ENCODE data around the gene MYO10.
"Not testable (repeated sequence)": the region's sequence is repeated elsewhere in the genome, so short reads cannot be mapped to it uniquely, and the experiment has no call there.

MYO10 gene

DNA sequence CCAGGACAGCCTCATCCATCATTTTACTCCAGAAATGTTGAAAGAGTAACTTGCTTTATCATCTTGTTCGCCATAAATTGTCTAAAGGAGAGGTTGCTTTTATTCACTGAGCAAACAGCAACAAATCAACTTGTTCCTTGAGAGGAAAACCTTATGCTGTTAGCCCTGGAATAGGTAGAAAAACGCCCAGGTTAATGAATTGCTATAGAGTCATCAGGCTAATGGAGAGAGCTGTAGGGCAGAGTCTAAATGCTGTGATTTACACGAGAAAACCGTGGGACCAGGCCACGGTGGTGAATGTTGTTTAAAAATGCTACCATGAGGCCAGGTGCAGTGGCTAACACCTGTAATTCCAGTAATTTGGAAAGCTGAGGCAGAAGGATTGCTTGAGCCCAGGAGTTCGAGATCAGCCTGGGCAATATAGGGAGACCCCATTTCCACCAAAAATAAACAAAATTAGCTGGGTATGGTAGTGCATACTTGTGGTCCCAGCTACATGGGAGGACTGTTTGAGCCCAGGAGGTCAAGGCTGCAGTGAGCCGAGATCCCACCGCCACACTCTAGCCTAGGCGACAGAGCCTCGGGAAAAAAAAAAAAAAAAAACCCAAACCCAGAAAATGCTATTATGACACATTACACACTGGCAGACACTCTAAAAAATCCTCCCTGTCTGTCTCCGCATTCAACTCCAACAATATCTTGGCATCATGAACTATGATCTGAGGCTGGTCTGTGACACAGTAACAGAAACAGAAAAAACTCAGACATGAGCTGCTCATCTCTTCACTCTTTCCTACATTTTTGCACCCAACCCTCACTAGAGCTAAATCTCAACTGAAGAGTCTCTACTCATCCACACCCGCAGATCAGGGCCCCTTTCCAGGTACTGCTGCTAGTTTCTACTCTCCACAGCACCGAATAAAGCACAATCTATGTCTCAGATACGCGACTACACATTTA, 200.7 kb downstream of the MYO10 start:
- DNase-seq: no peak

DNA sequence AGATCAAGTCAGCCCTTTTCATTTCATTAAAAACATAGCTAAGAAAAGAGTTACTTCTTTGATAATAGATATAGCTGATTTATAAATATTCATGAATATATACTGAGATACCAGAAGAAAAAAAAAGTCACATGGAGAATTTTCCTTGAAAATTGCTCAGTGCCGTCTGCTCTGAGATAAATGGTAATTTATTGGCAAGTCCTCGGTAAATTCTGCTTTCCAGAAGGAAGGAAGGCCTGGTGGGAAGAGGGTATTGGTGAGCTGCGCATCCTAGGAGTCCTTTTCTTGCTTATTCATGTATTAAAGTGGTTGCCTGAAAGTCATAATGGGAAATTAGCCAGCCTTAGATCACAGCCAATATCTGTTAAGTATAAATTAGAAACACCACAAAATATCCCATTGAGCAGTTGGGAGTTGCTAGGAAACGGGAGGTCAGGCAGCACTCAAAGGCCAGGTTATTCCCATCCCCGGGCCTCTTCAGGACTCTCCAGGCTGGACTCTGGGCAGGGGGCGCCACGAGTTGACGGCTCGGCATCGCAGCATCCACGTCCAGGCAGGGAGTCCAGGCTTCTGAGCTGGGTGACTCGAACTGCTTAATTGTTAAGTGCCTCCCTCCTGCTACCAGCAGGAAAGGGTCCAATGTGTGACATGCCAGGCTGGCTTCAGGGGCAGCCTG, 202.6 kb downstream of the MYO10 start:
- DNase-seq: no peak

GRCh38 chr5:16732356-16732755, 203.7 kb downstream of the MYO10 start:
- DNase-seq: no peak

- no peak for DNase-seq
These were observed 208.2 kb downstream of the MYO10 start for GRCh38 chr5:16727755-16728325.

GRCh38 chr5:16726538-16726946, 209.5 kb downstream of the MYO10 start:
- DNase-seq: no peak

GRCh38 chr5:16725575-16725974, 210.5 kb downstream of the MYO10 start:
- DNase-seq: no peak

DNA sequence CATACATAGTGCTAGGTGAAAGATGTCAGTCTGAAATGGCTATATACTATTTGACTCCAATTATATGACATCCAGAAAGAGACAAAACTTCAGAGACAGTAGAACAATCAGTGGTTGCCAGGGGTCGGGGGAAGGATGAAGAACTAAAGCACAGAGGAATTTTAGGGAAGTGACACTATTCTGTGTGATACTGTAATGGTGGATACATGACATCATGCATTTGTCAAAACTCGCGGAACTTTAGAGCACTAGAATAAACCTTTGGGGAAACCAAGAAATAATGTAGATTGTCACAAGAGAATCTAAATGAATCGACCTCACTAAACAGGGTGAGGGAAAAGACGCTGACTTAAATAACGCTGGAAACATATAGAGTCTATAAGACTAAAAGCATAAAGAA, 212.3 kb downstream of the MYO10 start:
- no peak for DNase-seq

- DNase-seq: no peak
These were observed 214.0 kb downstream of the MYO10 start for GRCh38 chr5:16722097-16722495.

GRCh38 chr5:16721151-16722096, 214.7 kb downstream of the MYO10 start:
- DNase-seq: no peak

DNA sequence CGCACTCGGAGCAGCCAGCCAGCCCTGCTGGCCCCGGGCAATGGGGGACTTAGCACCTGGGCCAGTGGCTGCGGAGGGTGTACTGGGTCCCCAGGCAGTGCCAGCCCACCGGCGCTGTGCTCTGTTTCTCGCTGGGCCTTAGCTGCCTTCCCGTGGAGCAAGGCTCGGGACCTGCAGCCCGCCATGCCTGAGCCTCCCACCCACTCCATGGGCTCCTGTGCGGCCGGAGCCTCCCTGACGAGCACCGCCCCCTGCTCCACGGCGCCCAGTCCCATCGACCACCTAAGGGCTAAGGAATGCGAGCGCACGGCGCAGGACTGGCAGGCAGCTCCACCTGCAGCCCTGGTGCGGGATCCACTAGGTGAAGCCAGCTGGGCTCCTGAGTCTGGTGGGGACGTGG, 218.1 kb downstream of the MYO10 start:
- not testable (repeated sequence) for DNase-seq

GRCh38 chr5:16713386-16713928, 222.6 kb downstream of the MYO10 start:
- no peak for DNase-seq

DNA sequence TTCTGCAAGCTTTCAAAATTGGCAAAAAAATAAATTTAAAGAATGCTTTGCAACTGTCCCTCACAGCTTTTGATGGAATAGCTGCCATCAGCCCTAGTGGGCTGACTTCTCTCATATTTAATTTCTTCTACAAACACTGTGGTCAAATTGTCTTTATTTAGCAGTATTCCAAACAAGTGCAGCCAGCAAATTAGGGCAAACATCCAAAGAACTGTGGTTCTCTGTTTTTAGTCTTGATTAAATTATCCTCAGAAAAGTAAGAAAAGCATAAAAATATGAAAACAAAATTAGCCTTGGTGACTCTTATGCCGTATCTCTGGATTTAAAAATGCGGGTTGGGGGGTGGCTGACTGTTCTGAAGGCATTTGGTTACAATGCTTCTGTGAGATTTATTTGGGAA, 223.5 kb downstream of the MYO10 start:
- DNase-seq: no peak

DNA sequence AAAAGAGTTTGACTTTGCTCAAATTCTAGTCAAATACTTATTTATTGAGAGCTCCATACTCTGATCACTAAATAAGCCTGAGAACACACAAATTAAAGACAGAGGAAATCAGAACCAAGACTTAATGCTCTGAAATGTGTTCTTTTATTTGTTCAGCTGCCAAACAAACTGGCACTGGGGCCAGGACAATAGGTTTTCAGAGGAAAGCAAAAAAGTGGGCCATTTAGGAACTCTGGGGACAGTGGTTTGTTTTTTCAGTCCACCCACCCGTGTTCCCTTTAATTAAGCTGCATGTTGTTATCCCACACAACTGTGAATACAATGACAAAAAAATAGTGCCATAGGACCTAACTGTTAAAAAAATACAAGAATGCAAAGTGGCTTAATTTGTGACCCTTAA, 223.9 kb downstream of the MYO10 start:
- DNase-seq: no peak

DNA sequence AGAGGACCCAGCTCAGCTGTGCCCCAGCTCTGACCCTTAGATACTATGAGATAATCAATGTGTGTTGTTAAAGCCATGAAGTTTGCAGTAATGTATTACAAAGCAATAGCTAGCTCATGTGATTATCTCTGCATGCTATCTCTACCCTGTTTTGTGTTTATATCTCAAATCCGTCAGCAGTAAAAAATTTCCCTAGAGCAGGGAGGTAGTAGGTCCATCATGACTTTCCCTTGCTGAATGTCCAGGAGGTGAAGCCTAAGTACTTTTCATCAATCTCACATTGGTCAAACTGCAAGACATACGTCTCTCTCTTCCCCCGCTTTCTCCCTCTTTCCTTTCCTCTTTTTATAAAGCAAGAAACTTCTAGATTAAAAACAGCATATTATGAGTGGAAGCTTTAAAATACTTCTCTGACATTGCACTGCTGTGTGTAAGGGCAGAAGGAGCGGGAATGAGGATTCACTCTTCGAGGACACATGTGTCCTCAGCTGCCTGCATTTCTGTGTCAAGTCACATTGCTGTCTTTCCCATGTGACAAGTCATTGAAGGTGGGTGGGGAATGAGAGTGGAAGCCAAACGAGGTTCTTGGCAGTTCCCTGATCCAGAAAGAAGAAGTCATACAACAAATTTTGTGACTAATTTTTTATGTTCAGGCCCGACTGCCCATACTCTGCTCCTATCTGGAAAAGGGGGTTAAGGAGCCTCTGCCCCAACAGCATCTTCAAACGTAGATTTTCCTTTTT, 226.2 kb downstream of the MYO10 start:
- DNase-seq: no peak

DNA sequence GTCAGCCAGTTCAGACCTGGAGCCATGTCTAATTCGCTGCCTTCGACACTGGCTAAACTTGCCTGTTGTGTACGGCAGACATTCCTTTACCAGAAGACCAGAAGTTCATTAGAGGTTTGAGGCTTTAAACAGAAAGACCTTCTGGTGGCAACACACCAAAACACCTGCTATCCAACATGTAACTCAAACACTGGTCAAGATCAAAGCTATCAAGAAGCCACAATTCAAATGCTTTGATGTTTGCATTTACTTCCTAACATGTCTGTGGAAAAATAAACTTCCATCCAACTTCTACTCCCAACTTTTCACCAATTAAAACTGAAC, 228.3 kb downstream of the MYO10 start:
- DNase-seq: no peak

DNA sequence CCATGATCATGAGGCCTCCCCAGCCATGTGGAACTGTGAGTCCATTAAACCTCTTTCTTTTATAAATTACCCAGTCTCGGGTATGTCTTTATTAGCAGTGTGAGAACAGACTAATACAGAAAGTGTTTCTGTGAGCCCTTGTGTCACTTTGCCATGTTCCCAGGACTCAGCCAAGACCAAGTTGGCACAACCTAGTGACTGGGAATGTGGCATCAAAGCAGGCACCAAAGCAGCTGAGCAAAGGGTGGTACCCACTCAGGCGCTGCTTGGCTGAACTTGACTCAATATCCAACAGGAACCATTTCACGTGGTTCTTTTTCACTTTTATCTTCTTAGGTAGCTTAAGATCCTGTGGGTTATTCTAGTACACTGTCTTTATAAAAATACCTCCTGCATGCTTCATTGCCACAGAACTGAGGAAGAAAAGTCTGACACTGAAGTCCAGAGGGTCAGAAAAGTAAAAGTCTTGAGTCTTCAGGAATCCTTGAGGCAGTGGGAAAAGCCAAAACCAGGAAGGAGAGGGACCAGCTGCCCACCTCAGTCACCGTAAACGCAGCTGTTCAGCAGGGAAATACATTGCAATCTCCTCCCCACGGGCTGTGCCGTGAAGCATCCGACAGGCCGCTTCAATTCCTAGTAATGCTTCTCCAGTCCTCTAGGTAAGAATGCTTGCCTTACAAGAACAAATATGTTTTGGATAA, 228.8 kb downstream of the MYO10 start:
- no peak for DNase-seq

GRCh38 chr5:16704945-16705344, 231.1 kb downstream of the MYO10 start:
- DNase-seq: no peak

- DNase-seq: no peak
These were observed 233.1 kb downstream of the MYO10 start for GRCh38 chr5:16702964-16703363.

DNA sequence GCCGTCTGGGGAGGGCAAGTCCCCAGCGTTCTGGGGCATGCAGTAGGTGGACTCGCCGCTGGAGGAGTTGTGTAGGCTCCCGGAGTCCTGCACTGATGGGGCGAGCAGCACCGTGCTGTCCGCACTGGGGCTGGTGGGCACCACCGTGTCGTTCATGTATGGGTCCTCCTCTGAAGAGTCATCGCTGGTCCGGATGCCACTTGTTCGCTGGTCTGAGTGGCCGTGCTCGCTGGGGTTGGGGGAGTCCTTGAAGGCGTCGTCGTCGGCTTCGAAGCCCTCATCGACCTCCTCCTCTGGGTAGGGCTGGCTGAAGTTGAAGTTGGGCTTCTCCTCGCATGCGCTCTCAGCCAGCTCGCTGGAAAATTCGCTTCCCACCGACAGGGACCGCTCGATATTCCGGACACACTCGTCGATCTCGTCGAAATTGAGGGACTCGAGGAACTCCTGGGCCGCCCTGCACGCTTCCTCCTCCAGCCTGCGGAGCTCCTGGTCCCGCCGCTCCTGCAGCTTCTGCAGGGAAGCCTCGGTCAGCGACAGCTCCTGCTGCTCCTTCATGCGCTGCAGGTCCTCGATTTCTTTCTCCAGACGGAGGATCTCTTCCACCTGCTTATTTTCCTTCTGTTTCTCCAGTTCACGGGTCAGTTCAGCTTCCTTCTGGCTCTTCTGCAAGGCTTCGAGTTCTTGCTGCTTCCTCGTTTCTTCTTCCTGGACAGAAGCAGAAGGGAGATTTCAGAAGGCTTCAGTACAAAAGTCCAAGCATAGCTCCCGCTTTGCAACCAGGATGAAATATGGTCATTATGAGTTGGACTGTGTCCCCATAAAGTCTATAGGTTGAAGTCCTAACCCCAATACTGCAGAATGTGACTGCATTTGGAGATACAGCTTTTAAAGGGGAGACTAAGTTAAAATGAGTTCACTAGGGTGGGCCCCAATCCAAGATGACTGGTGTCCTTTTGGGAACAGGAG, 234.7 kb downstream of the MYO10 start:
- DNase-seq: no peak

DNA sequence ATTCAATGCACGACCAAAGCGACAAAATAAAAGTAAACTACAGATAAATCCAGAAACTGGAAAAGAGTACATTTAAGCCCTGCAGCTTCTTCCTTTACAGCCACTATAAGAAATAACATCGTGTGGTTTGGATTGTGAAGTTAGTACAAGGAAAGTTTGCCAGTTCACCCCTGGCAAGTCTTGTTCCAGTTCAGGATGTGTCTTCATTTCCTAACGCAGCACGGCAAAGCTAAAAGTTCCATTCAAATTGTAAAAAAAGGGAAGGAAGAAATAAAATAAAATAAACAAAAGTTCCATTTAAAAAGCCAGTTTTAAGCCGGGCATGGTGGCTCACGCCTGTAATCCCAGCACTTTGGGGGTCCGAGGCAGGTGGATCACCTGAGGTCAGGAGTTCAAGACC, 236.0 kb downstream of the MYO10 start:
- no peak for DNase-seq

Measured in T1000 (cell line).